GM12864 (cell line): ENCODE measurements around the gene NAA35.
"Not testable (repeated sequence)": the region's sequence is repeated elsewhere in the genome, so short reads cannot be mapped to it uniquely, and the experiment has no call there.

Experiments
- DNase-seq: peaks from one replicate; pipeline ENCODE4 v3.0.0-alpha.2; 2011; ENCODE audit warnings: low read depth
- H3K4me3 ChIP-seq: 2 replicates; pipeline ENCODE4 v1.5.1; 2011; ENCODE audit warnings: mild to moderate bottlenecking, low read depth, low read length, control low read depth
- TF ChIP-seq, protein P1 (sequence below): IDR thresholded peaks from 2 replicates; pipeline ENCODE4 v1.5.1; 2011; ENCODE audit warnings: low read depth, mild to moderate bottlenecking, moderate library complexity, low read length, control low read depth, inconsistent platforms; ENCODE audit errors: missing control alignments

The NAA35 gene

DNA sequence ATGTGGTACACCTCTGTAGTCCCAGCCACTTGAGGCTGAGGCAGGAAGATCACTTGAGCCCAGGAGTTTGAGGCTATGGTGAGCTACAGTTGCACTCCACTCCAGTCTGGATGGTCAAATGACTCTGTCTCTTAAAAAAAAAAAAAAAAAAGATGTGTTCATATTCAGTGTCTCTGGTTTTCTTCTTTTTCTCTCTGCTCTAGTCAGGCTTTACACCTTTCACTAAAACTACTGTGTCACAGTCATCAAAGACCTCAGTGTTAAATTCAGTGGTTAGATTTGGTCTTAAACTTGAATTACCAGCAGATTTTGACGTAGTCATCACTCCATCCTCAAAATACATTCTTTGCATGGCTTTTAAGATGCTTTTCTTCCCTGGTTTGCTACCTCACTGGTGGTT is 28.8 kb downstream of the NAA35 start:
- TF ChIP-seq, protein P1, sequence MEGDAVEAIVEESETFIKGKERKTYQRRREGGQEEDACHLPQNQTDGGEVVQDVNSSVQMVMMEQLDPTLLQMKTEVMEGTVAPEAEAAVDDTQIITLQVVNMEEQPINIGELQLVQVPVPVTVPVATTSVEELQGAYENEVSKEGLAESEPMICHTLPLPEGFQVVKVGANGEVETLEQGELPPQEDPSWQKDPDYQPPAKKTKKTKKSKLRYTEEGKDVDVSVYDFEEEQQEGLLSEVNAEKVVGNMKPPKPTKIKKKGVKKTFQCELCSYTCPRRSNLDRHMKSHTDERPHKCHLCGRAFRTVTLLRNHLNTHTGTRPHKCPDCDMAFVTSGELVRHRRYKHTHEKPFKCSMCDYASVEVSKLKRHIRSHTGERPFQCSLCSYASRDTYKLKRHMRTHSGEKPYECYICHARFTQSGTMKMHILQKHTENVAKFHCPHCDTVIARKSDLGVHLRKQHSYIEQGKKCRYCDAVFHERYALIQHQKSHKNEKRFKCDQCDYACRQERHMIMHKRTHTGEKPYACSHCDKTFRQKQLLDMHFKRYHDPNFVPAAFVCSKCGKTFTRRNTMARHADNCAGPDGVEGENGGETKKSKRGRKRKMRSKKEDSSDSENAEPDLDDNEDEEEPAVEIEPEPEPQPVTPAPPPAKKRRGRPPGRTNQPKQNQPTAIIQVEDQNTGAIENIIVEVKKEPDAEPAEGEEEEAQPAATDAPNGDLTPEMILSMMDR: no peak
- no peak overlapping the region for H3K4me3 ChIP-seq
- no peak for DNase-seq

DNA sequence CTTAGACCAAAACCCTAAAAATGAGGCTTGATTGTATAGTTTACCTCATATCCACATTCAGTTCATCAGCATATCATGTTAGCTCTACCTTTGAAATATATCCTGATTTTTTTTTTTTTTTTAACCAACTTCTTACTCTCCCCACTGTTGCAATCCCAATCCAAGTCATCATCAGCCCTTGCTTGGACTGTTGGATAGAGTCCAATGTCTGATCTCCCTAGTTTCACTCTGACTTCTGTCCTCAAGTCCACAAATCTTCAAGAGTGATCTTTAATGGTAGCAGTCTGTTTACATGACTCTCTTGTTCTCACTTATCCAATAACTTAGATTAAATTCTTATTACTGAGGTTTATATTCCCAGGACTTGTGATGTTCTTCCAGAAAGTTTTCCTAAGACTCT is 30.8 kb downstream of the NAA35 start:
- TF ChIP-seq, protein P1: no peak
- DNase-seq: no peak

DNA sequence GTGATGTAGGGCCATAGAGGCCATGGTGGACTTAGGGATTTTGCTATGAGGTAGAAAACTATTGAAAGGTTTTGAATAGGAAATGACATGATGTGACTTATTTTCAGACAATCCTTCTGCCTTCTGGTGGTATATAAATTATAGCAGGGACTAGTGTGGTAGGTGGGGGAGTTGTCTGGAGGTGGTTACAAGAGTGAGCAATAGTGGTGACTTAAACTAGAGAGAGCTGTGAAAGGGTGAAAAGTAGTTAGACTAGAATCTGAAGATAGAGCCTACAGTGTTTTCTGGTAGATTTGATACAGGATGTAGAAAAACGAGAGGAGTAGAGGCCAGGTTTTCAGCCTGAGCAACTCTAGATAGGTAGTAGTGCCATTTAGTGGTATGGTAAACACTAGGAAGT is 32.3 kb downstream of the NAA35 start:
- no peak for DNase-seq
- TF ChIP-seq, protein P1: no peak
- H3K4me3 ChIP-seq: no peak overlapping the region

More for the DNA sequence above, 30.8 kb downstream of the NAA35 start:
- H3K4me3 ChIP-seq: no peak overlapping the region

DNA sequence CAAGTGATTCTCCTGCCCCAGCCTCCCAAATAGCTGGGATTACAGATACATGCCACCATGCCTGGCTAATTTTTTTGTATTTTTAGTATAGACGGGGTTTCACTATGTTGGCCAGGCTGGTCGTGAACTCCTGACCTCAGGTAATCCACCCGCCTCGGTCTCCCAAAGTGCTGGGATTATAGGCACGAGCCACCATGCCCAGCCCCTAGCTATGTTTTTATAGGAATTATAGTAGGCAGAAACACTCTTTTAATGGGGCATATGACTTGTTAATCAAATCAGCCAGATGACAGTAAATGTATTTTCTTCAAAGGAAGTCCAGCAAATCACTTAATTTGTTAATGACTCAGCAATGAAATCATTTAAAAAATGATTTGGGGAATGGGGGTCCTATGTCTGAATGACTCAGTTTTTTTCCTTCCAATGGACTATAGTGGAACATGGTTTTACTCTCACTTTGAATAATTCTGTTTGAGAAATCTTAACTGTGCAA is 33.2 kb downstream of the NAA35 start:
- H3K4me3 ChIP-seq, DNase-seq: not testable (repeated sequence)

DNA sequence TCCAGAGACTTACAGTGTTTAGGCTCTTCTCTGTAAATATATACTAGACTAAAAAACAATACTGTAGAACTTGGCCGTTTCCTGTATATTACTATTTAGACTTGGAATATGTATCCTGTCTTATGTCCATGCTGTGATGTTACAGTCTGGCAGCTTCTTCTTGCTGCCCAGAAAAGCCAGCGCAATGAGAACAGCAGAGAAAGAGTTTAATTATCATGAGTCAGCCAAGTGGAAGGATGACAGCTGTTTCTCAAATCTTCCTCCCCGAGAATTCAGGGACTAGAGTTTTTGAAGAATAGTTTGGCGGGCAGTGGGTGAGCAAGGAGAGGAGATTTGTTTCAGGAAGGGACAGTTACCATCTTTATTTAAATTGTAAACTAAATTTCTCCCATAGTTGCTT is 37.5 kb downstream of the NAA35 start:
- DNase-seq: no peak
- TF ChIP-seq, protein P1: no peak
- H3K4me3 ChIP-seq: no peak overlapping the region

DNA sequence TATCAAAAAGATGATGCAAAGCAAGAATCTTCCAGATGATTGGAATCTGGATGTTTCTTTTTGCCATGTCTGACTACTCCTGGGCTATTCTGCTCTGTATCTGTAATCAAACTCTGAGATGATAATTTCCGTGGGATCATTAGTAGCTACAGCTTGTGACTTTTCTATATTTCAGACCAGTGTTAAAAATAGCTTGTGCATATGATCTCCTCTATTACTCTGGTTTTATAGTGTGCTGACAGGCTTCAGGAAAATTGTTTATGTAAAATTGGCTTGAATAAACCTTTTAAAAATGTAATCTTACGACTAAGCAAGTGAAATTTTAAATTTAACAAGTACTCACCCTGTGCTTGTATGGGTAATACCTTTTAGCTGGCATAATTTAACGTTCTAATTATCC is 40.4 kb downstream of the NAA35 start:
- TF ChIP-seq, protein P1: no peak
- H3K4me3 ChIP-seq: no peak overlapping the region
- DNase-seq: no peak

DNA sequence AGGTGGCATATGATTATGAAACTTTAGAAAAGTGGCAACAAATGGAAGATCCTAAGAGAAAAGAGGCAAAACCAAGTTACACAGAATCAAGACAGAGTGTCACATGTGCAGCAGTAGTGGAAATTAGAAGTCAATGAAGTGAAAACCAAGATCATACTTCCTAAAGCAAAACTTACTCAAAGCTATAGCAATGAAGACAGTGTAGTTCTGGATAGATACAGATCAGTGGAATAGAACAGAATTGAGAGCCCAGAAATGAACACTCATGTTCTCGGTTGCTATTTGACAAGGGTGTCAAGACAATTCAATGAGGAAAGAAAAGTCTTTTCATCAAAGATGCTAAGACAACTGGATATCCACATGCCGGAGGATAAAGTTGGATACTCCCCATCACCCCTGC is 43.5 kb downstream of the NAA35 start:
- H3K4me3 ChIP-seq: no peak overlapping the region
- TF ChIP-seq, protein P1: no peak
- DNase-seq: no peak
